GM12891 (cell line): ENCODE measurements around the gene TMED9.

ENCODE experiments used
- PAX5 ChIP-seq: IDR thresholded peaks from 2 replicates; pipeline ENCODE4 v1.6.1; 2011; ENCODE audit warnings: low read length, moderate library complexity, mild to moderate bottlenecking; ENCODE audit not compliant: insufficient read depth, severe bottlenecking
- POLR2A ChIP-seq: IDR thresholded peaks from 2 replicates; pipeline ENCODE4 v1.6.1; 2011; ENCODE audit warnings: low read depth, low read length, control low read depth
- POLR2AphosphoS5 ChIP-seq: IDR thresholded peaks from 2 replicates; pipeline ENCODE4 v1.6.1; 2011; ENCODE audit warnings: low read depth, low read length, control low read depth

DNA sequence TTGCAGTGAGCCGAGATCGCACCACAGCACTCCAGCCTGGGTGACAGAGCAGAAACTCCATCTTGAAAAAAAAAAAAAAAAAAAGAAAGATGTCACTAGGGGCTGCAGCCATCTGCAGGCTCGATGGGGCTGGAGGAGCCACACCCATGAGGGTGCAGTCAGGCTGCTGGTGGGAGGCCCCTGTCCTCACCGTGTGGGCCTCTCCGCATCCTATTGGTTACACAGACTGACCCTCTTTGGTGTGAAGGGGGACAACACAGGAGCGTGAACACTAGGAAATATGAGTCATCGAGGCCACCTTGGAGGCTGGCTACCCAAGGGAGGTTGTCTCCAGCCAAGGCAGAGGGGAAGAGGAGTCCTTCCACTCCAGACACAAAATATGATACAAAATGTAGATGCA is 23.7 kb upstream of the TMED9 start:
- TF ChIP-seq POLR2A (no peak), POLR2AphosphoS5 (no peak), PAX5 (no peak)
